ENCODE results near the gene CTTN. TPM values are rescaled to one million over a fixed set of nuclear protein-coding genes. Genes with fewer than 3 reads are reported as not detected.

Gene CTTN
- total and polyA plus RNA-seq, 2 of the 13 experiments (the other 11 are each of a cell fraction or from before 2014, with no cell fraction given) = 84.4 to 114 TPM

- no peak for TF ChIP-seq LRRFIP1 (CRISPR knock-in tag; conservative IDR thresholded peaks at IDR 0.05)
- 0 out of 2 replicates have a peak, but pooled peaks have one; percentile 6 for TF ChIP-seq STAG1 (CRISPR knock-in tag; IDR thresholded peaks at IDR 0.05)
- TF ChIP-seq CERS6 (CRISPR knock-in tag; IDR thresholded peaks at IDR 0.05) = no peak
- TF ChIP-seq SPEN (CRISPR knock-in tag; IDR thresholded peaks at IDR 0.05; ENCODE audit: low read depth) = peak; percentile 62
- no peak for TF ChIP-seq MAFF (IDR thresholded peaks at IDR 0.05; ENCODE audit: low read depth, low read length)
- peak; percentile 65; the same call in 1 of the 2 replicates for TF ChIP-seq PHF21A (CRISPR knock-in tag; IDR thresholded peaks at IDR 0.05)
- 0 out of 2 replicates have a peak, but pooled peaks have one; percentile 45 for TF ChIP-seq HIC2 (CRISPR knock-in tag; IDR thresholded peaks at IDR 0.05; ENCODE audit: low read depth)
- no peak for TF ChIP-seq ZSCAN30 (CRISPR knock-in tag; IDR thresholded peaks at IDR 0.05)
- no peak for TF ChIP-seq CHD2 (IDR thresholded peaks at IDR 0.05; ENCODE audit: low read depth, low read length)
- TF ChIP-seq ZBTB2 (CRISPR knock-in tag; IDR thresholded peaks at IDR 0.05; ENCODE audit: low read depth) = no peak
- no peak for TF ChIP-seq ZNF383 (CRISPR knock-in tag; IDR thresholded peaks at IDR 0.05; ENCODE audit: borderline replicate concordance)
- TF ChIP-seq ZMAT3 (CRISPR knock-in tag; conservative IDR thresholded peaks at IDR 0.05) = peak; percentile 92
- TF ChIP-seq ZNF670 (CRISPR knock-in tag; IDR thresholded peaks at IDR 0.05; ENCODE audit: borderline replicate concordance) = no peak; the same call in 1 of the 2 replicates
- TF ChIP-seq FOSL2 (CRISPR knock-in tag; IDR thresholded peaks at IDR 0.05) = peak; percentile 3; the same call in 1 of the 2 replicates
- 0 out of 2 replicates have a peak, but pooled peaks have one; percentile 86 for TF ChIP-seq ZNF570 (CRISPR knock-in tag; IDR thresholded peaks at IDR 0.05; ENCODE audit: borderline replicate concordance)
- TF ChIP-seq HOXD1 (CRISPR knock-in tag; IDR thresholded peaks at IDR 0.05) = peak; percentile 51; the same call in 1 of the 2 replicates
- TF ChIP-seq TFE3 (CRISPR knock-in tag; IDR thresholded peaks at IDR 0.05) = no peak; the same call in 1 of the 2 replicates
- TF ChIP-seq ZNF724P (CRISPR knock-in tag; IDR thresholded peaks at IDR 0.05; ENCODE audit: borderline replicate concordance) = 0 out of 2 replicates have a peak, but pooled peaks have one; percentile 13
- TF ChIP-seq MAX (IDR thresholded peaks at IDR 0.05) = peak; percentile 82
- TF ChIP-seq DNMT1 (CRISPR knock-in tag; IDR thresholded peaks at IDR 0.05) = no peak
- TF ChIP-seq WIZ (CRISPR knock-in tag; IDR thresholded peaks at IDR 0.05) = no peak
Observed at GRCh38 chr11:70397983-70398833, at the start of gene CTTN (continued).

Data from HepG2 (cell line).